ENCODE results near the gene ITGB7.

ITGB7 gene

DNA sequence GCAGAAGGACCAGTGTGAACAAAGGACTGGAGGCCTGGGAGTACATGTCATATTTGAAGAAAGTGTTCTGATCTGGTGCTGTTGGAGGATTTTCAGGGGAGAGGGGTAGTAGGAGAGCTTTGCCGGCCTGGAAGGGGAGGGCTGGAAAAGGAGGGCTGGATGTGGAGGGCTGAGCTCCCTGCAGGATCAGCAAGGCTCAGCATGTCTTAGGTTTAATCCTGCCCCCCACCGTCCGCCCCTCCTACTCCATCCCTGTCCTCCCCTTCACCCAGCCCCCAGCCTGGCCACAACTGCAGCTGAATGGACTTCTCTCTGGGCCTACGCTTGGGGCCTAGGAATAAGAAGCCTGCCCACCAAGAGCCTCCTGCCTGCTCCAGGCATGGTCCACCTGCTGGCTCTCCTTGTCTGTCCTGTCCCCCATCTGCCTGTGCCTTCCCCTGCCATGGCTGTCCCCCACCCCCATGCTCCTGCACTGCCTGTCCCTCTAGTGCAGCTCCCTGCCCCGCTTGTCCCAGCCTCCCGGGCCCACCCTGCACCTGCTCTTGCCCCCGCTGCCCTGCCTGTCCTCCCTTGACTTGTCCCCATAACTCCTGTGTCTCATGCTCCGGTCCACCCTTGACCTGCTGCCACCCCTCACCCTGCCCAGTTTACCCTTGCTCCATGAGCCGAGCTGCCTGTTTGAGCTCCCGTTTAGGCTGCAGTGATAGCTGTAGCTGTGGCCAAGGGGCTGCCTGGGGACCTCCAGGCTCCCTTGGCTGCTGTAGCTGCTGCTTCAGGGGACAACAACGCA, 34.8 kb upstream of the ITGB7 start:
- H3K14ac ChIP-seq (ENCODE audit: low read length), result peak overlapping the region; percentile 96
- H3K36me3 ChIP-seq (replicated peaks in 1 of 2; ENCODE audit: control insufficient read depth in 2 of 2, insufficient read depth in 2 of 2, low read length in 2 of 2), result no peaks in the 10 kb centered on the region
- H2BK5ac ChIP-seq (ENCODE audit: low read length), result no peak overlapping the region
- no peak for DNase-seq (ENCODE audit: low spot score)
- peak overlapping the region; percentile 79 for H3K4ac ChIP-seq (ENCODE audit: low read length)
- H2BK12ac ChIP-seq (ENCODE audit: low read length), result peak overlapping the region; percentile 95
- no peaks in the 10 kb centered on the region for H3K79me1 ChIP-seq (ENCODE audit: low read depth, low read length)
- H3K9me3 ChIP-seq (replicated peaks in 1 of 2; ENCODE audit: control insufficient read depth in 2 of 2, insufficient read depth in 1 of 2, low read depth in 1 of 2, low read length in 2 of 2), result no peaks in the 10 kb centered on the region
- peak overlapping the region; percentile 52 for H3K23ac ChIP-seq (ENCODE audit: low read depth, low read length, poor library complexity)
- H3K18ac ChIP-seq (ENCODE audit: low read length), result peak overlapping the region; percentile 95
- H2AK5ac ChIP-seq (ENCODE audit: low read depth, low read length), result peak overlapping the region; percentile 85
- no CpG with 5 or more reads among the region's 11 CpGs for WGBS, 2 donors (ENCODE audit: extremely low coverage in 2 of 2, insufficient read length in 2 of 2, insufficient replicate concordance in 1 of 2)
- H2AFZ ChIP-seq (ENCODE audit: low read length), result peak overlapping the region; percentile 68
- H4K91ac ChIP-seq (ENCODE audit: low read depth, low read length, poor library complexity), result no peak overlapping the region
- H3K4me3 ChIP-seq (ENCODE audit: low read length in 2 of 2), result no peak overlapping the region
- peaks cover 11% of the 10 kb centered on the region in 2 donors for H3K4me1 ChIP-seq (ENCODE audit: control insufficient read depth in 2 of 2, insufficient read depth in 1 of 2, low read depth in 1 of 2, low read length in 2 of 2)
- H3K9ac ChIP-seq (ENCODE audit: low read depth, low read length, poor library complexity), result peak overlapping the region; percentile 12
- peaks cover 0 to 12% (median 3%) of the 10 kb centered on the region in 3 experiments for H3K27me3 ChIP-seq (ENCODE audit: control insufficient read depth in 3 of 3, insufficient read depth in 3 of 3, low read depth in 1 of 3, low read length in 3 of 3)
- peak overlapping the region; percentile 22 for H3K4me2 ChIP-seq (ENCODE audit: insufficient read depth, low read length, poor library complexity, severe bottlenecking)
- peak overlapping the region; percentile 99 for H4K8ac ChIP-seq (ENCODE audit: low read depth, low read length)
- H3K27ac ChIP-seq (replicated peaks; ENCODE audit: low read length), result no peak overlapping the region
- H2BK120ac ChIP-seq (ENCODE audit: low read depth, low read length), result peak overlapping the region; percentile 16
- H2BK15ac ChIP-seq (ENCODE audit: low read length), result peak overlapping the region; percentile 95

DNA sequence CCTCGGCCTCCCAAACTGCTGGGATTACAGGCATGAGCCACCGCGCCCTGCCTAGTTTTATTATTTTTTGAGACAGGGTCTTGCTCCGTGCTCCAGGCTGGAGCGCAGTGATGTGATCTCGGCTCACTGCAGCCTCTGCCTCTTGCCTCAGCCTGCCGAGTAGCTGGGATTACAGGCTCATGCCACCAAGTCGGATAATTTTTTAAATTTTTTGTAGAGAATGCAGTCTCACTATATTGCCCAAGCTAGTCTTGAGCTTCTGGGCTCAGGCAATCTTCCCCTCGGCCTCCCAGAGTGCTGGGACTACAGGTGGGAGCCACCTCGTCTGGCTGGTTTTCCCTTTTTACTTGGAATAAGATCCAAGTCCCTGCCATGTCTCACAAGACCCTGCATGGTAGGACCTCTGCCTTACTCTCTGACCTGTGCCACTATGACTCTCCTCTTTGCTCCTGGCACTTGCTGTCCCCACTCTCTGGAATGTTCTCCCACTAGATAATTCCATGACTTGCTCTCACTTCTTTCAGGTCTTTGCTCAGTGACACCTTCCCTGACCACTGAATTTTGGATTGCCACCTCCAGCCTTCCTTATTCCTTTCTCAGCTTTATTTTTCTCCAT, 32.7 kb upstream of the ITGB7 start:
- no peak overlapping the region for H3K18ac ChIP-seq (ENCODE audit: low read length)
- H3K14ac ChIP-seq (ENCODE audit: low read length), result no peak overlapping the region
- H2AK5ac ChIP-seq (ENCODE audit: low read depth, low read length), result no peak overlapping the region
- H3K79me1 ChIP-seq (ENCODE audit: low read depth, low read length), result no peaks in the 10 kb centered on the region
- peaks cover 14 to 19% of the 10 kb centered on the region in 2 donors for H3K4me1 ChIP-seq (ENCODE audit: control insufficient read depth in 2 of 2, insufficient read depth in 1 of 2, low read depth in 1 of 2, low read length in 2 of 2)
- no peak overlapping the region for H2BK15ac ChIP-seq (ENCODE audit: low read length)
- no peak overlapping the region for H3K23ac ChIP-seq (ENCODE audit: low read depth, low read length, poor library complexity)
- H3K36me3 ChIP-seq (replicated peaks in 1 of 2; ENCODE audit: control insufficient read depth in 2 of 2, insufficient read depth in 2 of 2, low read length in 2 of 2), result no peaks in the 10 kb centered on the region
- no peak for DNase-seq (ENCODE audit: low spot score)
- no peak overlapping the region for H3K9ac ChIP-seq (ENCODE audit: low read depth, low read length, poor library complexity)
- H2BK120ac ChIP-seq (ENCODE audit: low read depth, low read length), result no peak overlapping the region
- H3K27ac ChIP-seq (replicated peaks; ENCODE audit: low read length), result no peak overlapping the region
- H2AFZ ChIP-seq (ENCODE audit: low read length), result no peak overlapping the region
- no peak overlapping the region for H4K8ac ChIP-seq (ENCODE audit: low read depth, low read length)
- no peak overlapping the region for H3K4me3 ChIP-seq (ENCODE audit: low read length in 2 of 2)
- H4K91ac ChIP-seq (ENCODE audit: low read depth, low read length, poor library complexity), result no peak overlapping the region
- no peak overlapping the region for H3K4ac ChIP-seq (ENCODE audit: low read length)
- H3K4me2 ChIP-seq (ENCODE audit: insufficient read depth, low read length, poor library complexity, severe bottlenecking), result no peak overlapping the region
- no peak overlapping the region for H2BK12ac ChIP-seq (ENCODE audit: low read length)
- H3K9me3 ChIP-seq (replicated peaks in 1 of 2; ENCODE audit: control insufficient read depth in 2 of 2, insufficient read depth in 1 of 2, low read depth in 1 of 2, low read length in 2 of 2), result no peaks in the 10 kb centered on the region
- no CpG with 5 or more reads among the region's 10 CpGs for WGBS, 2 donors (ENCODE audit: extremely low coverage in 2 of 2, insufficient read length in 2 of 2, insufficient replicate concordance in 1 of 2)
- H2BK5ac ChIP-seq (ENCODE audit: low read length), result no peak overlapping the region
- peaks cover 0 to 32% (median 3%) of the 10 kb centered on the region in 3 experiments for H3K27me3 ChIP-seq (ENCODE audit: control insufficient read depth in 3 of 3, insufficient read depth in 3 of 3, low read depth in 1 of 3, low read length in 3 of 3)

DNA sequence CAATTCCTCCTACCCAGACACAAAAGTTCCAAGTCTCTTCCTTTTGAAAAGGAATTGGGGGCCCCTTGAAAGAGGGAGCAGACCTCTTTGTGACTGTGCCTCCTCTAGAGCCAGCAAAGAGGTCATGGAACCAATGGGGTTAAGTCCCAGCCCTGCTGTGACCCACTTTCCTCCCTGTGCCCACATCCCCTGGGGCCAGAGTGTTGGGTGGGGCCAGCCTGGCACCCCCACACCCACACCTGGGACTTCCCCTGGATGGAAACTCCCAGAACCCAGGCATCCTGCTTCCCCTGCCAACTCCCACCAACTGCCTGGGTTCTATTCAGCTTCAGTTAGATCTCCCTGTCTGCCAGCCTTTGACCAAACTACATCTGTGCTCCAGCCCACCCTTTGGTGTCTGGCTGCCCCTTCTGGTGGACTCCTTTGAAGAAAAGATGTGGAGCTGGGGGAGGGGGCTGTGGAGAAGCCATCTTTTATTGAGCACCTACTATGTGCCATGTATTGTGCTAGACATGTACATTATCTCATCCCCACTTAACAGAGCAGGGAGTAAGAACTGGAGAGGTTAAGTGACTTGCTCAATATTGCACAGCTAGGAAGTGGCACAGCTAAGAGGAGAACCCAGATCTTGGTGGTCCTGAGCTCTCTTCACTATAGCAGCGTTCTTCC, 29.5 kb upstream of the ITGB7 start:
- peak overlapping the region; percentile 79 for H3K14ac ChIP-seq (ENCODE audit: low read length)
- H3K27ac ChIP-seq (replicated peaks; ENCODE audit: low read length), result no peak overlapping the region
- peak overlapping the region; percentile 74 for H3K18ac ChIP-seq (ENCODE audit: low read length)
- no peak overlapping the region for H3K4me3 ChIP-seq (ENCODE audit: low read length in 2 of 2)
- no peak overlapping the region for H2BK120ac ChIP-seq (ENCODE audit: low read depth, low read length)
- no peak overlapping the region for H3K23ac ChIP-seq (ENCODE audit: low read depth, low read length, poor library complexity)
- no peak overlapping the region for H3K9ac ChIP-seq (ENCODE audit: low read depth, low read length, poor library complexity)
- no peak overlapping the region for H4K8ac ChIP-seq (ENCODE audit: low read depth, low read length)
- H3K4me2 ChIP-seq (ENCODE audit: insufficient read depth, low read length, poor library complexity, severe bottlenecking), result no peak overlapping the region
- no peak for DNase-seq (ENCODE audit: low spot score)
- peaks cover 31 to 32% of the 10 kb centered on the region in 2 donors for H3K4me1 ChIP-seq (ENCODE audit: control insufficient read depth in 2 of 2, insufficient read depth in 1 of 2, low read depth in 1 of 2, low read length in 2 of 2)
- H4K91ac ChIP-seq (ENCODE audit: low read depth, low read length, poor library complexity), result no peak overlapping the region
- no peaks in the 10 kb centered on the region for H3K79me1 ChIP-seq (ENCODE audit: low read depth, low read length)
- no CpG with 5 or more reads among the region's 1 CpG for WGBS, 2 donors (ENCODE audit: extremely low coverage in 2 of 2, insufficient read length in 2 of 2, insufficient replicate concordance in 1 of 2)
- no peak overlapping the region for H3K4ac ChIP-seq (ENCODE audit: low read length)
- peak overlapping the region; percentile 36 for H2AK5ac ChIP-seq (ENCODE audit: low read depth, low read length)
- no peak overlapping the region for H2AFZ ChIP-seq (ENCODE audit: low read length)
- no peaks in the 10 kb centered on the region for H3K9me3 ChIP-seq (replicated peaks in 1 of 2; ENCODE audit: control insufficient read depth in 2 of 2, insufficient read depth in 1 of 2, low read depth in 1 of 2, low read length in 2 of 2)
- peak overlapping the region; percentile 20 for H2BK5ac ChIP-seq (ENCODE audit: low read length)
- H2BK15ac ChIP-seq (ENCODE audit: low read length), result peak overlapping the region; percentile 95
- no peak overlapping the region for H2BK12ac ChIP-seq (ENCODE audit: low read length)
- H3K27me3 ChIP-seq (ENCODE audit: control insufficient read depth in 3 of 3, insufficient read depth in 3 of 3, low read depth in 1 of 3, low read length in 3 of 3), result peaks cover 0 to 52% (median 3%) of the 10 kb centered on the region in 3 experiments
- H3K36me3 ChIP-seq (replicated peaks in 1 of 2; ENCODE audit: control insufficient read depth in 2 of 2, insufficient read depth in 2 of 2, low read length in 2 of 2), result no peaks in the 10 kb centered on the region

All from neuronal stem cell (in vitro differentiated cells).